Measurements from ENCODE around the gene COX4I2. TPM values are rescaled to one million over a fixed set of nuclear protein-coding genes. Genes with fewer than 3 reads are reported as not detected.

COX4I2 gene
- total and polyA plus RNA-seq, 2 of the 8 experiments (the other 6 are each of a cell fraction or from before 2014, with no cell fraction given) = 0.26 TPM; not detected in 1

- POLR2A ChIA-PET (ENCODE audit: partially characterized antibody) = interaction anchor here (7.2 to 26.1 kb wide), 2 partner anchors 15 to 34 kb away, joined by 281 to 1033 read pairs; no protein-coding TSS in a partner anchor
- Histone ChIP-seq H4K20me1 (replicated peaks in 1 of 2; ENCODE audit: control insufficient read depth in 1 of 2, insufficient read depth in 2 of 2, low read length in 2 of 2) (peaks cover 0 to 9% of the 10 kb centered on the region in 2 experiments), H3K14ac (ENCODE audit: insufficient read length) (no peak overlapping the region), H3K79me1 (ENCODE audit: low read depth, low read length) (no peaks in the 10 kb centered on the region), H3K4me3 (ENCODE audit: extremely low read depth in 1 of 4, insufficient read depth in 2 of 4, low read depth in 3 of 4, low read length in 4 of 4) (no peak overlapping the region), H2AFZ (ENCODE audit: low read length) (no peak overlapping the region), H3K36me3 (ENCODE audit: control insufficient read depth in 2 of 4, insufficient read depth in 4 of 4, low read length in 3 of 4) (peaks cover 0 to 11% (median 0%) of the 10 kb centered on the region in 4 experiments; a peak in 1 of 8 replicates), H3K23me2 (ENCODE audit: low read depth, low read length) (peaks cover 10% of the 10 kb centered on the region), H2BK5ac (ENCODE audit: low read depth, low read length) (no peak overlapping the region), H4K5ac (ENCODE audit: insufficient read length, low read depth, low read length) (peak overlapping the region; percentile 20), H3K4me2 (ENCODE audit: insufficient read depth in 1 of 2, low read depth in 2 of 2, low read length in 2 of 2) (no peak overlapping the region; a peak in 1 of 4 replicates), H2BK15ac (ENCODE audit: low read length) (0 out of 2 replicates have a peak overlapping the region, but pooled peaks have one; percentile 23), H4K91ac (replicated peaks; ENCODE audit: insufficient read length, low read length) (peak overlapping the region; percentile 72), H3K9ac (replicated peaks in 1 of 4; ENCODE audit: extremely low read depth in 1 of 4, low read depth in 3 of 4, low read length in 3 of 4) (0 out of 7 replicates have a peak overlapping the region, but pooled peaks of 1 of the 4 experiments have one; percentile 0), H2BK12ac (ENCODE audit: low read depth, low read length) (peak overlapping the region; percentile 95; the same call in 1 of the 2 replicates), H3K4ac (replicated peaks; ENCODE audit: insufficient read length, low read depth, low read length) (peak overlapping the region; percentile 24), H4K8ac (ENCODE audit: extremely low read depth, insufficient read depth, low read length) (no peak overlapping the region), H3K56ac (replicated peaks; ENCODE audit: insufficient read length, low read depth, low read length) (no peak overlapping the region), H3K23ac (ENCODE audit: insufficient read length) (no peak overlapping the region), H3K4me1 (replicated peaks in 1 of 4; ENCODE audit: control insufficient read depth in 3 of 4, insufficient read depth in 4 of 4, low read length in 3 of 4) (peaks cover 12 to 24% (median 19%) of the 10 kb centered on the region in 4 experiments), H3K18ac (ENCODE audit: extremely low read depth, low read length) (peak overlapping the region; percentile 10; the same call in 1 of the 2 replicates), H3K9me3 (ENCODE audit: insufficient read depth in 2 of 2, low read depth in 1 of 2, low read length in 1 of 2) (no peaks in the 10 kb centered on the region), H2BK20ac (ENCODE audit: low read length) (0 out of 2 replicates have a peak overlapping the region, but pooled peaks have one; percentile 86), H3K79me2 (ENCODE audit: control insufficient read depth in 1 of 2, insufficient read depth in 2 of 2, low read length in 2 of 2) (peaks cover 8 to 20% of the 10 kb centered on the region in 2 experiments; a peak in 3 of 4 replicates), H2AK5ac (ENCODE audit: low read depth, low read length) (peak overlapping the region; percentile 97; the same call in 1 of the 2 replicates), H2BK120ac (replicated peaks; ENCODE audit: low read depth, low read length) (peak overlapping the region; percentile 8), H3K27me3 (replicated peaks in 1 of 4; ENCODE audit: control insufficient read depth in 3 of 4, extremely low read depth in 1 of 4, insufficient read depth in 3 of 4, low read length in 3 of 4) (peaks cover 0 to 4% (median 0%) of the 10 kb centered on the region in 4 experiments; a peak in 2 of 7 replicates), H3K27ac (ENCODE audit: low read depth, low read length) (no peak overlapping the region)
- peak in 1 of 2 experiments; percentile 23; a peak in 1 of 3 replicates for TF ChIP-seq POLR2A (IDR thresholded peaks at IDR 0.05; ENCODE audit: control extremely low read depth in 1 of 2, low read depth in 2 of 2, low read length in 2 of 2)
- no peak for TF ChIP-seq HDAC6 (IDR thresholded peaks at IDR 0.05; ENCODE audit: low read depth, low read length)
- no peak for DNase-seq (ENCODE audit: low read depth in 1 of 2, low spot score in 2 of 2)
- no peak for FAIRE-seq
- CTCF ChIA-PET (ENCODE audit: partially characterized antibody) = interaction anchor here (1.3 to 32.8 kb wide), 5 partner anchors 8 to 37 kb away, joined by 4 to 1559 read pairs (median 7); no protein-coding TSS in a partner anchor
- WGBS, 2 experiments (ENCODE audit: extremely low coverage in 1 of 2, insufficient coverage in 1 of 2, insufficient read length in 1 of 2, insufficient replicate concordance in 2 of 2, low coverage in 1 of 2, low lambda C conversion rate in 2 of 2, missing lambda C conversion rate in 1 of 2) = 86% methylated on average over 17 of the region's 17 CpGs; no CpG with 5 or more reads in 1 of the 2 experiments
Observed at GRCh38 chr20:31602779-31603441, 34.8 kb upstream of the COX4I2 start.

Measured in H1 (cell line).